ENCODE data around the gene SIRPA.

- TF ChIP-seq CTCF (optimal IDR thresholded peaks at IDR 0.05 in 1 of 3, IDR thresholded peaks at IDR 0.05 in 1 of 3, conservative IDR thresholded peaks at IDR 0.05 in 1 of 3; ENCODE audit: extremely low read depth in 1 of 3, insufficient read depth in 2 of 3, low read length in 3 of 3) (no peak), EZH2 (IDR thresholded peaks at IDR 0.05; ENCODE audit: low read length) (no peak)
Observed at GRCh38 chr20:1854246-1854645, 41.0 kb upstream of the SIRPA start.
